Sigmoid colon (tissue), 7 donors: Measurements from ENCODE around the gene HSD11B2. TPM values are rescaled to one million over a fixed set of nuclear protein-coding genes. Genes with fewer than 3 reads are reported as not detected.

Experiments
- DNase-seq: peaks from one replicate; pipeline ENCODE4 v3.0.0-alpha.2; 2019
- H3K27ac ChIP-seq, 4 donors: fragments of 200-600 bp; sonication (generic); one replicate each; pipeline ENCODE4 v1.5.1; 2016 to 2019; ENCODE audit warnings: mild to moderate bottlenecking in 1 of 4
- H3K27me3 ChIP-seq, 3 donors: fragments of 200-600 bp; sonication (generic); one replicate each; pipeline ENCODE4 v1.5.1; 2019; ENCODE audit warnings: mild to moderate bottlenecking in 1 of 3
- H3K36me3 ChIP-seq, 4 donors: fragments of 200-600 bp; sonication (generic); one replicate each; pipeline ENCODE4 v1.5.1; 2016 to 2019
- H3K4me1 ChIP-seq, 4 donors: fragments of 200-600 bp; sonication (generic); one replicate each; pipeline ENCODE4 v1.5.1; 2017 to 2019
- H3K4me3 ChIP-seq, 4 donors: fragments of 200-600 bp; sonication (generic); one replicate each; pipeline ENCODE4 v1.5.1; 2017 to 2019; ENCODE audit warnings: mild to moderate bottlenecking in 2 of 4, moderate library complexity in 1 of 4
- H3K9me3 ChIP-seq, 4 donors: fragments of 200-600 bp in 3 of 4; sonication (generic) in 3 of 4; one replicate each; pipeline versions ENCODE4 v1.5.1 to v1.6.1; 2013 to 2019
- EP300 ChIP-seq, 4 donors: sonication (generic); formaldehyde crosslinking; IDR thresholded peaks; one replicate each; pipeline ENCODE4 v1.6.1; 2017; ENCODE audit warnings: antibody characterized with exemption in 4 of 4
- POLR2A ChIP-seq, 2 donors: fragments of 450-650 bp; IDR thresholded peaks; one replicate each; pipeline ENCODE4 v1.6.1; 2016; ENCODE audit warnings: antibody characterized with exemption in 2 of 2, mild to moderate bottlenecking in 2 of 2, moderate library complexity in 2 of 2
- POLR2AphosphoS5 ChIP-seq, 4 donors: sonication (generic); formaldehyde crosslinking; IDR thresholded peaks; one replicate each; pipeline ENCODE4 v1.6.1; 2017; ENCODE audit warnings: antibody characterized with exemption in 4 of 4
- WGBS, 2 donors: extraction: QIAGEN DNeasy Blood & Tissue Kit; methylation state at CpG; one replicate each; pipeline ENCODE4 v1.1.7; 2013; 5-methylcytosine and 5-hydroxymethylcytosine counted together
- intact Hi-C: fragments of 100-400 bp; cut with DNase I; formaldehyde crosslinking; loops from one replicate; pipeline ENCODE4 v1.15.1; 2023
- polyA plus RNA-seq, 3 donors: library from polyadenylated mRNA; stranded (reverse); fragments of 200-250 nt; gene quantifications; one replicate each; pipeline ENCODE4 v1.2.3, GENCODE V29; 2013
- total RNA-seq, 4 donors: library from RNA; depleted of rRNA; stranded (reverse); fragments of >200 nt; gene quantifications; one replicate each; pipeline ENCODE4 v1.1.0, GENCODE V29; 2016
- TF ChIP-seq, protein P1 (sequence below), 4 experiments: fragments of 450-650 bp in 3 of 4; fragments of 200-600 bp in 1 of 4; IDR thresholded peaks; one replicate each; pipeline ENCODE4 v1.5.1; 2016 to 2019; ENCODE audit warnings: antibody characterized with exemption in 4 of 4, mild to moderate bottlenecking in 3 of 4, moderate library complexity in 2 of 4
- donor health status: healthy with polysubstance abuse.
- donor health status: Bipolar disorder and iron deficiency.
- donor health status: healthy.

Gene HSD11B2
- total and polyA plus RNA-seq, 7 donors, result 0.14 to 353 (median 46.1) TPM; not detected in 1

DNA sequence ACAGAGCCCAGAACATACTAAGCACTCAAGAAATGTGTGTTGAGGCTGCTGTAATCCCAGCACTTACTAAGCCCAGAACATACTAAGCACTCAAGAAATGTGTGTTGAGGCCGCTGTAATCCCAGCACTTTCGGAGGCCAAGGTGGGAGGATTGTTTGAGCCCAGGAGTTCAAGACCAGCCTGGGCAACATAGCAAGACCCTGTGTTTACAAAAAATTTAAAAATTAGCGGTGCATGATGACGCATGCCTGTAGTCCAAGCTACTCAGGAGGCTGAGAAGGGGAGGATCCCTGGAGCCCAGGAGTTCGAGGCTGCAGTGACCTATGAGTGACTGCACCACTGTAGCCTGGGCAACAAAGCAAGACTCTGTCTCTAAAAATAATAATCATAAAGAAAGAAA lies 7.9 kb upstream of the HSD11B2 start:
- no peak for TF ChIP-seq POLR2AphosphoS5 (IDR thresholded peaks at IDR 0.05)
- no peak for TF ChIP-seq EP300 (IDR thresholded peaks at IDR 0.05)
- TF ChIP-seq, protein P1, sequence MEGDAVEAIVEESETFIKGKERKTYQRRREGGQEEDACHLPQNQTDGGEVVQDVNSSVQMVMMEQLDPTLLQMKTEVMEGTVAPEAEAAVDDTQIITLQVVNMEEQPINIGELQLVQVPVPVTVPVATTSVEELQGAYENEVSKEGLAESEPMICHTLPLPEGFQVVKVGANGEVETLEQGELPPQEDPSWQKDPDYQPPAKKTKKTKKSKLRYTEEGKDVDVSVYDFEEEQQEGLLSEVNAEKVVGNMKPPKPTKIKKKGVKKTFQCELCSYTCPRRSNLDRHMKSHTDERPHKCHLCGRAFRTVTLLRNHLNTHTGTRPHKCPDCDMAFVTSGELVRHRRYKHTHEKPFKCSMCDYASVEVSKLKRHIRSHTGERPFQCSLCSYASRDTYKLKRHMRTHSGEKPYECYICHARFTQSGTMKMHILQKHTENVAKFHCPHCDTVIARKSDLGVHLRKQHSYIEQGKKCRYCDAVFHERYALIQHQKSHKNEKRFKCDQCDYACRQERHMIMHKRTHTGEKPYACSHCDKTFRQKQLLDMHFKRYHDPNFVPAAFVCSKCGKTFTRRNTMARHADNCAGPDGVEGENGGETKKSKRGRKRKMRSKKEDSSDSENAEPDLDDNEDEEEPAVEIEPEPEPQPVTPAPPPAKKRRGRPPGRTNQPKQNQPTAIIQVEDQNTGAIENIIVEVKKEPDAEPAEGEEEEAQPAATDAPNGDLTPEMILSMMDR (IDR thresholded peaks at IDR 0.05), result no peak
- no peak for TF ChIP-seq POLR2A (IDR thresholded peaks at IDR 0.05)
- Histone ChIP-seq H3K4me3 (no peak overlapping the region), H3K9me3 (no peaks in the 10 kb centered on the region), H3K36me3 (no peaks in the 10 kb centered on the region), H3K27me3 (peaks cover 0 to 31% (median 0%) of the 10 kb centered on the region in 3 donors), H3K27ac (no peak overlapping the region), H3K4me1 (peaks cover 0 to 2% (median 0%) of the 10 kb centered on the region in 4 donors)
- intact Hi-C loops, result no loop called here
- no peak for DNase-seq
- WGBS, 2 donors, result 81 to 92% methylated on average over 5 of the region's 5 CpGs

DNA sequence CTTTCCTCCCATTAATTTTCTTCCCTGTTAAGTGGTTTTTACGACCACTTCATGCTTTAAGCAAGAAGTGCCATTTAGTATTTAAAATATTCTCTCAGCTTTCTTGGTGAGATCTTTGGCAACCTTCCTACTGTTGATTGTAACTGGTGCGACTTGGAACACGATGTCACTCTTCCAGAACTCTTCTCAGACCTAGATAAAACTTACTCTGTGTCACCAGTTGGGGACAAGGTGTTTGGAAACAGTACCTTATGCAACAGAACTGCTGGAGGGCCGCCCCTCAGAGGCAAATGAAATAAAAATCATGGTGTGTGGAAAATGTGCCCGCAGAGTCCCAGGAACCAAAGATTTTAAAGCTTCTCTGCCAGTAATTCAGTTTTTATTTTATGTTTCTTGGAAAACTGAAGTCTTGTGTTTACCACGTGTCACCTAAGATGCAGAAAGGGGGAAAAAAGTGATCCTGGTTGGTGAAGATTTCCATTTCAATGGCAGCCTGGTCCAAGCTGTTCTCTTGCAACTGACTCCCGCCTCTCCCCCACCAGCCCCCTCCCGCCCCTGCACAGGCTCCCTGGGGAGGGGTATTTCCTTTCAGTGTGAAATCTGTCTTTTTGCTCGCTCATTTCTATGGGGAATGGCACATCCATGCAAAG lies 7.2 kb upstream of the HSD11B2 start:
- DNase-seq, result no peak
- Histone ChIP-seq H3K27me3 (peaks cover 0 to 31% (median 0%) of the 10 kb centered on the region in 3 donors), H3K4me3 (no peak overlapping the region), H3K4me1 (peaks cover 0 to 7% (median 5%) of the 10 kb centered on the region in 4 donors), H3K36me3 (no peaks in the 10 kb centered on the region), H3K27ac (no peak overlapping the region), H3K9me3 (no peaks in the 10 kb centered on the region)
- TF ChIP-seq EP300 (IDR thresholded peaks at IDR 0.05) (no peak), POLR2A (IDR thresholded peaks at IDR 0.05) (no peak), POLR2AphosphoS5 (IDR thresholded peaks at IDR 0.05) (no peak)
- TF ChIP-seq, protein P1 (IDR thresholded peaks at IDR 0.05), result no peak
- intact Hi-C loops, result no loop called here
- WGBS, 2 donors, result 37 to 53% methylated on average over 9 of the region's 9 CpGs

DNA sequence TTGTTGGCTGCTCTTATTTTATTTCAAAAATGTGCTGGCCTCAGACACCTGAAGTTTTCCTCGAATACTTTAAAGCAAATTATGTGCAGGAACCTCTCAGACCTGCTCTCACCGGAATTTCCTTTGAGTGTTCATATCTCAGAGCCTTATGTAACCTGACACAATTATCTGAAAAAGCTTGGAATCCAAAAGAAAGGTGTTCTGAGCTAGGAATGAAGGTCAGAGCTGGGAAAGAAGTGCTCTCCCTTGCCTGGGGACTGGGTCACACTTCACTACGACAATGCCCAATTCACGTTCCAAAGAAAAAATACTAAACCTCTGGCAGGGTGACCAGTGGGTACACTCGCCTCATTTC lies 6.7 kb upstream of the HSD11B2 start:
- intact Hi-C loops, result no loop called here
- peaks cover 0 to 7% (median 5%) of the 10 kb centered on the region in 4 donors for H3K4me1 ChIP-seq

DNA sequence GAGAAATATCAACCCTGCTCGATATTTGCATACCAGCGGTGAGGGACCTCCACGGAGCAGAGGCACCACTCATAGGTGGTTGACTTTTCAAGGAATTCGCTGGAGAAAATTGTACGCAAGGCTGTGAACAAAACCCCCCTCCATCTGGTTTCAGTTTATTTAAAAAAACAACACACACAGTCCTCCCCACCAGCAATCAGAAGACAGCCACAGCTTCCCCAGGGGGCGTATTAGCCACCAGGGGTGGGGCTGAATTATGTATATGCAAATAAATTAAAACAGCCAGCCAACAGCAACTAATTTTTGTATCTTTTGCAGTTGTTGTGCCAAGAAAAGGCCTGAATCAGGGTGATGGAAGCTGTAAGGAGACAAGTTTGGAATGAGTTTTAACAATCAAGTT lies 5.9 kb upstream of the HSD11B2 start:
- 48 to 50% methylated on average over 6 of the region's 6 CpGs for WGBS, 2 donors
- peaks cover 2 to 42% (median 7%) of the 10 kb centered on the region in 3 donors for H3K27me3 ChIP-seq
- no peaks in the 10 kb centered on the region for H3K9me3 ChIP-seq
- H3K4me1 ChIP-seq, result peaks cover 0 to 8% (median 7%) of the 10 kb centered on the region in 4 donors
- H3K27ac ChIP-seq, result no peak overlapping the region
- H3K36me3 ChIP-seq, result no peaks in the 10 kb centered on the region
- TF ChIP-seq EP300 (IDR thresholded peaks at IDR 0.05) (no peak), POLR2AphosphoS5 (IDR thresholded peaks at IDR 0.05) (no peak), POLR2A (IDR thresholded peaks at IDR 0.05) (no peak)
- TF ChIP-seq, protein P1 (IDR thresholded peaks at IDR 0.05), result no peak
- intact Hi-C loops, result no loop called here
- no peak overlapping the region for H3K4me3 ChIP-seq
- no peak for DNase-seq

More for the DNA sequence above, 6.7 kb upstream of the HSD11B2 start:
- DNase-seq, result no peak
- WGBS, 2 donors, result 52 to 59% methylated on average over 5 of the region's 5 CpGs
- no peak overlapping the region for H3K27ac ChIP-seq
- H3K9me3 ChIP-seq, result no peaks in the 10 kb centered on the region
- H3K4me3 ChIP-seq, result no peak overlapping the region
- H3K36me3 ChIP-seq, result no peaks in the 10 kb centered on the region
- H3K27me3 ChIP-seq, result peaks cover 0 to 36% (median 0%) of the 10 kb centered on the region in 3 donors
- TF ChIP-seq POLR2A (IDR thresholded peaks at IDR 0.05) (no peak), POLR2AphosphoS5 (IDR thresholded peaks at IDR 0.05) (no peak), EP300 (IDR thresholded peaks at IDR 0.05) (no peak)
- TF ChIP-seq, protein P1 (IDR thresholded peaks at IDR 0.05), result no peak
